NT2/D1 (cell line): ENCODE measurements around the gene NOLC1.

Experiments used
- SUZ12 ChIP-seq: IDR thresholded peaks from 2 replicates; pipeline ENCODE4 v1.6.1; 2011; ENCODE audit not compliant: insufficient read length, insufficient read depth; ENCODE audit errors: extremely low read depth
- YY1 ChIP-seq: IDR thresholded peaks from 2 replicates; pipeline ENCODE4 v1.6.1; 2011; ENCODE audit not compliant: insufficient read length, insufficient read depth
- ZNF274 ChIP-seq: IDR thresholded peaks from 2 replicates; pipeline ENCODE4 v1.6.1; 2011; ENCODE audit warnings: mild to moderate bottlenecking, low read depth, low read length

DNA sequence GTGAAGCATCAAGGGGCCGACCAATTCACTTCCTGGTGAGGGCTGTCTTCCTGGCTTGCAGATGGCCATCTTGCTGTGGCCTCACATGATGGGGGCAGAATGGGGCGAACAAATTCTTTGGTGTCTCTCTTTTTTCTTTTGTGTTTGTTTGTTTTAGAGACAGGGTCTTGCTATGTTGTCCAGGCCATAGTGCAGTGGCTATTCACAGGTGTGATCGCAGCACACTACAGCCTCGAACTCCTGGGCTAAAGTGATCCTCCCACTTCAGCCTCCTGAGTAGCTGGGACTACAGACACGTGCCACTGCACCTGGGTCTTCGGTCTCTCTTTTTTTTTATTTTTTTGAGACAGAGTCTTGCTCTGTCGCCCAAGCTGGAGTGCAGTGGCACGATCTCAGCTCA lies 20.1 kb downstream of the NOLC1 start:
- no peak for TF ChIP-seq YY1
- TF ChIP-seq ZNF274: no peak
- TF ChIP-seq SUZ12: no peak
